GM21528 (cell line): ENCODE results near the gene LUC7L3.
"Not testable (repeated sequence)": the region's sequence is repeated elsewhere in the genome, so short reads cannot be mapped to it uniquely, and the experiment has no call there.

Experiments
- ATAC-seq: cut with Tn5 transposase; IDR thresholded peaks from one replicate; pipeline ENCODE4 v1.9.1; 2021; ENCODE audit warnings: mild to moderate bottlenecking, moderate library complexity; ENCODE audit not compliant: unreplicated experiment, low FRiP score

The LUC7L3 gene

GRCh38 chr17:50779747-50780353, 60.4 kb downstream of the LUC7L3 start:
- ATAC-seq, result no peak

- no peak for ATAC-seq
Measured at GRCh38 chr17:50781167-50781566, 61.8 kb downstream of the LUC7L3 start.

GRCh38 chr17:50783193-50783660, 63.8 kb downstream of the LUC7L3 start:
- ATAC-seq, result no peak

GRCh38 chr17:50783905-50784304, 64.5 kb downstream of the LUC7L3 start:
- no peak for ATAC-seq

- ATAC-seq, result no peak
Measured at GRCh38 chr17:50785126-50785525, 65.7 kb downstream of the LUC7L3 start.

- no peak for ATAC-seq
Measured at GRCh38 chr17:50785946-50786570, 66.7 kb downstream of the LUC7L3 start.

GRCh38 chr17:50787106-50787505, 67.7 kb downstream of the LUC7L3 start:
- no peak for ATAC-seq

GRCh38 chr17:50790618-50791017, 71.2 kb downstream of the LUC7L3 start:
- ATAC-seq, result no peak

GRCh38 chr17:50792132-50792531, 72.7 kb downstream of the LUC7L3 start:
- no peak for ATAC-seq

GRCh38 chr17:50793007-50793406, 73.6 kb downstream of the LUC7L3 start:
- no peak for ATAC-seq

GRCh38 chr17:50794361-50794760, 75.0 kb downstream of the LUC7L3 start:
- ATAC-seq, result no peak

- no peak for ATAC-seq
Measured at GRCh38 chr17:50797135-50797810, 77.9 kb downstream of the LUC7L3 start.

- ATAC-seq, result no peak
Measured at GRCh38 chr17:50798424-50799288, 79.3 kb downstream of the LUC7L3 start.

- no peak for ATAC-seq
Measured at GRCh38 chr17:50799582-50799981, 80.2 kb downstream of the LUC7L3 start.

GRCh38 chr17:50800196-50800700, 80.8 kb downstream of the LUC7L3 start:
- no peak for ATAC-seq

- ATAC-seq, result no peak
Measured at GRCh38 chr17:50802609-50803571, 83.5 kb downstream of the LUC7L3 start.

GRCh38 chr17:50803676-50804075, 84.3 kb downstream of the LUC7L3 start:
- no peak for ATAC-seq

- ATAC-seq, result not testable (repeated sequence)
Measured at GRCh38 chr17:50804749-50805475, 85.5 kb downstream of the LUC7L3 start.

GRCh38 chr17:50805486-50805885, 86.1 kb downstream of the LUC7L3 start:
- no peak for ATAC-seq
